GM23338 (cell line): ENCODE results near the gene OIT3. TPM values are rescaled to one million over a fixed set of nuclear protein-coding genes. Genes with fewer than 3 reads are reported as not detected.

Source experiments
- ETS1 ChIP-seq: IDR thresholded peaks from 2 replicates; pipeline ENCODE4 v1.6.1; 2016; ENCODE audit warnings: antibody characterized with exemption
- EZH2phosphoT487 ChIP-seq: fragments of 200-600 bp; sonication (generic); IDR thresholded peaks from one replicate; pipeline ENCODE4 v1.8.1; 2018; ENCODE audit warnings: antibody characterized with exemption; ENCODE audit not compliant: unreplicated experiment
- JUNB ChIP-seq: IDR thresholded peaks from one replicate; pipeline ENCODE4 v1.6.1; 2016; ENCODE audit warnings: antibody characterized with exemption; ENCODE audit not compliant: unreplicated experiment
- NANOG ChIP-seq: IDR thresholded peaks from 2 replicates; pipeline ENCODE4 v1.6.1; 2016; ENCODE audit warnings: antibody characterized with exemption, borderline replicate concordance
- REST ChIP-seq: IDR thresholded peaks from one replicate; pipeline ENCODE4 v1.6.1; 2018; ENCODE audit warnings: antibody characterized with exemption; ENCODE audit not compliant: unreplicated experiment
- ZNF114 ChIP-seq: fragments of 250-450 bp; sonication (Bioruptor Pico); IDR thresholded peaks from 2 replicates; pipeline ENCODE4 v1.5.0; 2020; ENCODE audit warnings: mild to moderate bottlenecking, moderate library complexity
- ZNF462 ChIP-seq: fragments of 250-450 bp; sonication (Bioruptor Pico); IDR thresholded peaks from 2 replicates; pipeline ENCODE4 v1.5.0; 2020; ENCODE audit warnings: mild to moderate bottlenecking, moderate library complexity
- polyA plus RNA-seq: library from polyadenylated mRNA; unstranded; fragments of >200 nt; fragmentation: Nextera tagmentation; extraction: Ambion mirVana; gene quantifications from 2 replicates; pipeline ENCODE4 v1.2.1, GENCODE V29; 2016
- total RNA-seq: library from RNA; depleted of rRNA; stranded (reverse); fragments of >200 nt; shearing (Covaris generic); gene quantifications from 2 replicates; pipeline ENCODE4 v1.2.3, GENCODE V29; 2014
- TF ChIP-seq, protein P1 (sequence below), 2 experiments: fragments of 200-600 bp in 1 of 2; sonication (generic) in 1 of 2; conservative IDR thresholded peaks; 2 replicates each; pipeline versions ENCODE4 v1.5.1 to v1.6.1; 2016 to 2017; ENCODE audit warnings: antibody characterized with exemption in 2 of 2, low read depth in 2 of 2, mild to moderate bottlenecking in 2 of 2, moderate library complexity in 1 of 2

OIT3 gene
- total and polyA plus RNA-seq, 2 experiments from 2014 or later, result not detected

- TF ChIP-seq ZNF462, result no peak
- no peak for TF ChIP-seq JUNB
- TF ChIP-seq, protein P1, sequence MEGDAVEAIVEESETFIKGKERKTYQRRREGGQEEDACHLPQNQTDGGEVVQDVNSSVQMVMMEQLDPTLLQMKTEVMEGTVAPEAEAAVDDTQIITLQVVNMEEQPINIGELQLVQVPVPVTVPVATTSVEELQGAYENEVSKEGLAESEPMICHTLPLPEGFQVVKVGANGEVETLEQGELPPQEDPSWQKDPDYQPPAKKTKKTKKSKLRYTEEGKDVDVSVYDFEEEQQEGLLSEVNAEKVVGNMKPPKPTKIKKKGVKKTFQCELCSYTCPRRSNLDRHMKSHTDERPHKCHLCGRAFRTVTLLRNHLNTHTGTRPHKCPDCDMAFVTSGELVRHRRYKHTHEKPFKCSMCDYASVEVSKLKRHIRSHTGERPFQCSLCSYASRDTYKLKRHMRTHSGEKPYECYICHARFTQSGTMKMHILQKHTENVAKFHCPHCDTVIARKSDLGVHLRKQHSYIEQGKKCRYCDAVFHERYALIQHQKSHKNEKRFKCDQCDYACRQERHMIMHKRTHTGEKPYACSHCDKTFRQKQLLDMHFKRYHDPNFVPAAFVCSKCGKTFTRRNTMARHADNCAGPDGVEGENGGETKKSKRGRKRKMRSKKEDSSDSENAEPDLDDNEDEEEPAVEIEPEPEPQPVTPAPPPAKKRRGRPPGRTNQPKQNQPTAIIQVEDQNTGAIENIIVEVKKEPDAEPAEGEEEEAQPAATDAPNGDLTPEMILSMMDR (conservative IDR thresholded peaks at IDR 0.05; ENCODE audit: low read depth in 2 of 2), result no peak
- no peak for TF ChIP-seq REST
- TF ChIP-seq NANOG, result no peak
- no peak for TF ChIP-seq ETS1
- TF ChIP-seq EZH2phosphoT487, result no peak
- TF ChIP-seq ZNF114 (CRISPR knock-in tag), result no peak
Measured at GRCh38 chr10:72885953-72886352, 7.6 kb upstream of the OIT3 start (continued).
